ENCODE results near the gene PATE1.

- TF ChIP-seq CTCF (IDR thresholded peaks at IDR 0.05) (no peak), POLR2AphosphoS5 (IDR thresholded peaks at IDR 0.05) (no peak)
Measured at GRCh38 chr11:125762445-125762844, 16.4 kb downstream of the PATE1 start.

Measured in breast epithelium (tissue), 3 donors.